Activated naive CD8-positive, alpha-beta T cell treated with anti-CD3 and anti-CD28 coated beads, Interleukin-2, amount 50 U/mL, for 24 hours (primary cell): ENCODE results near the gene S100A5.
A peak's percentile ranks its signal among the peaks of the same experiment; 100 is the strongest.

ENCODE experiments used
- ATAC-seq: fragments of 150-1000 bp; cut with Tn5 transposase; one replicate; pipeline ENCODE4 v1.10.0; 2021
- DNase-seq: peaks from one replicate; pipeline ENCODE4 v3.0.0; 2021
- H3K27ac Mint-ChIP-seq: one replicate; pipeline ENCODE4 v1.8.0; 2021; ENCODE audit warnings: mild to moderate bottlenecking, mixed read lengths
- H3K27me3 Mint-ChIP-seq: one replicate; pipeline ENCODE4 v1.8.0; 2021; ENCODE audit warnings: mixed read lengths
- H3K36me3 Mint-ChIP-seq: one replicate; pipeline ENCODE4 v1.8.0; 2021; ENCODE audit warnings: low read depth, mixed read lengths
- H3K4me1 Mint-ChIP-seq: one replicate; pipeline ENCODE4 v1.8.0; 2021; ENCODE audit warnings: mixed read lengths
- H3K4me3 Mint-ChIP-seq: one replicate; pipeline ENCODE4 v1.8.0; 2021; ENCODE audit warnings: mild to moderate bottlenecking, moderate library complexity, mixed read lengths
- H3K9me3 Mint-ChIP-seq: one replicate; pipeline ENCODE4 v1.8.0; 2021; ENCODE audit warnings: mixed read lengths

The S100A5 gene

DNA sequence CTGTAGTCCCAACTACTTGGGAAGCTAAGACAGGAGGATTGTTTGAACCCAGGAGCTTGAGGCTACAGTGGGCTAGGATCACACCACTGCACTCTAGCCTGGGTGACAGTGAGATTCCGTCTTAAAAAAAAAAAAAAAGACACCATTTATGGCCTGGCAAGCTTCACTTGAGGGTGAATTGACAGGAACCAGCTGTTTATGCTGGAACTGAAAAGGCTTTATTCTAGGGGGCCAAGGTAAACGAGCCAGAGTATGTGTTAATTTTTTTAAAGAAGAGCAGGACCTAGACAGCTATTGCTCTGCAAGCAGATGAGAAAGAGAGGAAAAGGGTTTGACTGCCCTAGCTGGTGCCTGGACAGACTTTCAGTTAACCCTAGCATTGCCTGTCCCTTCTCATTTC is 42.0 kb downstream of the S100A5 start:
- Mint-ChIP-seq H3K4me1 (no peaks in the 10 kb centered on the region), H3K36me3 (no peaks in the 10 kb centered on the region), H3K4me3 (no peak overlapping the region), H3K27ac (no peak overlapping the region), H3K27me3 (peaks cover 30% of the 10 kb centered on the region), H3K9me3 (no peaks in the 10 kb centered on the region)
- ATAC-seq (no peak), DNase-seq (no peak)

DNA sequence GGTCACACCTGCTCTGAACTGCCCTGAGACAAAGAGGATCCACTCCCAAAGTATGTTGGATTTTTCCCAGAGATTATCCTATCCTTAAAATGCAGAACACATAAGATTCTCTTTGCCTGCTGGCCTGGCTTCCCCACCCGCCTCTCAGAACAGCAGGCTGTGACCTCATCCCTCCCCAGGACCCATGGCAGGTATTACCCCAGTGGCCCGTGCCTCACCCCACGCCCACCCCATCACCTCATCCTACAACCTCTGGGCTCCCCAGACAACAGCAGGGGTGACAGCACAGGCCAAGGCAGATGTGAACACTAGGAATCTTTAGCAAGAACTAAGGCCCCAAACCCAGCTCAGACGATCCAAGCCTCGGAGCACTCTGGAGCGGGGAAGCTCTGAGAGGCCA is 45.2 kb downstream of the S100A5 start:
- no peak for ATAC-seq
- Mint-ChIP-seq H3K27me3 (peaks cover 27% of the 10 kb centered on the region), H3K36me3 (no peaks in the 10 kb centered on the region), H3K4me1 (no peaks in the 10 kb centered on the region), H3K4me3 (no peak overlapping the region), H3K27ac (no peak overlapping the region), H3K9me3 (no peaks in the 10 kb centered on the region)
- no peak for DNase-seq

- Mint-ChIP-seq H3K9me3 (no peaks in the 10 kb centered on the region), H3K4me1 (no peaks in the 10 kb centered on the region), H3K27ac (no peak overlapping the region), H3K27me3 (peaks cover 22% of the 10 kb centered on the region), H3K36me3 (no peaks in the 10 kb centered on the region), H3K4me3 (no peak overlapping the region)
- DNase-seq (peak; percentile 87), ATAC-seq (peak; percentile 52)
Measured at GRCh38 chr1:153494976-153495535, 45.7 kb downstream of the S100A5 start.

- H3K27me3 Mint-ChIP-seq: peaks cover 15% of the 10 kb centered on the region
- no peaks in the 10 kb centered on the region for H3K4me1 Mint-ChIP-seq
- no peaks in the 10 kb centered on the region for H3K9me3 Mint-ChIP-seq
- DNase-seq (no peak), ATAC-seq (no peak)
- no peaks in the 10 kb centered on the region for H3K36me3 Mint-ChIP-seq
- no peak overlapping the region for H3K4me3 Mint-ChIP-seq
- no peak overlapping the region for H3K27ac Mint-ChIP-seq
Measured at GRCh38 chr1:153493343-153493960, 47.3 kb downstream of the S100A5 start.

- Mint-ChIP-seq H3K4me3 (no peak overlapping the region), H3K27ac (no peak overlapping the region), H3K36me3 (no peaks in the 10 kb centered on the region), H3K27me3 (peaks cover 9% of the 10 kb centered on the region), H3K4me1 (no peaks in the 10 kb centered on the region), H3K9me3 (no peaks in the 10 kb centered on the region)
- ATAC-seq: peak; percentile 45
- no peak for DNase-seq
Measured at GRCh38 chr1:153490272-153491051, 50.3 kb downstream of the S100A5 start.

DNA sequence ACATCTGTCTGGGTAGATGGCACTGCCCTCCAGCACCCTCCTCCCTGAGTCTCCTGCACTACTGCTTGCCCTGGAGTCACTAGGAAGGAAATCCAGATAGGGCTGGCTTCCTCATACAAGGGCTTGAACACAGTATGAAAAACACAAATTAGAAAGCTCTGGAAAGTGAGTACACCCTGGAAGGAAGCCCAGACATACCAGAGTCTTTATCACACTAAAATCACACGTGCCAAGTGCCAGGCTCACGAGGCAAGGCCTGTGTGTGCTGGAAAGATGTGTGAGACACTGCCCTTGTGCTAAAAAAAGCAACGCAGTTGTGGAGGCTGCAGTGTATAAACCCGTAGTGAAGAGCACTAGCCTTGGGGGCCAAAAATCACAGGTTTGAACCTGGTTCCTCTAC is 52.0 kb downstream of the S100A5 start:
- Mint-ChIP-seq H3K27me3 (peaks cover 17% of the 10 kb centered on the region), H3K4me3 (no peak overlapping the region), H3K9me3 (no peaks in the 10 kb centered on the region), H3K27ac (no peak overlapping the region), H3K4me1 (no peaks in the 10 kb centered on the region), H3K36me3 (no peaks in the 10 kb centered on the region)
- no peak for ATAC-seq
- DNase-seq: no peak

DNA sequence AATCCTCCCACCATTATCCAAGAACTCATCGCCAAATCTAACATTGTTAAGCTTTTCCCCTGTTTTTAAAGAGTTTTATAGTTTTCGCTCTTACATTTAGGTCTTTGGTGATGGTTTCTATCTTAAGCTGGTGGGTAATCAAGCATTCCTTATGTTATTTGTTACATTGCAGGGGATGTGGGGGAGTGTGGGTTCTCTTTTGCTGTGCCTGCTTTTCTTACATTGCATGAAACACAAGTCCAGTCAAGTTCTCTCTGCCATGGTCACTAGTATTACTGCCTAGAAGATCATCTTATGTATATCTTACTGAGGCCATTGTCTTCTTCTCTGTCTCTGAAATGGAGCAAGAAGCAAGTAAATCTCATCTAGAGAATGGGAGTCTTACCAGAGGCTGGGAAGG is 53.0 kb downstream of the S100A5 start:
- Mint-ChIP-seq H3K9me3 (no peaks in the 10 kb centered on the region), H3K4me3 (no peak overlapping the region), H3K4me1 (no peaks in the 10 kb centered on the region), H3K36me3 (no peaks in the 10 kb centered on the region), H3K27ac (no peak overlapping the region), H3K27me3 (peaks cover 21% of the 10 kb centered on the region)
- ATAC-seq: no peak
- DNase-seq: no peak
